NB4 (cell line): ENCODE results near the gene ANKLE1.

Experiments used
- CTCF ChIP-seq: IDR thresholded peaks from one replicate; pipeline ENCODE4 v1.5.1; 2012; ENCODE audit warnings: low read depth, low read length
- MAX ChIP-seq: IDR thresholded peaks from 2 replicates; pipeline ENCODE4 v1.6.1; 2011; ENCODE audit warnings: low read depth, low read length
- MYC ChIP-seq: IDR thresholded peaks from 2 replicates; pipeline ENCODE4 v1.6.1; 2011; ENCODE audit warnings: low read depth, low read length
- POLR2A ChIP-seq: IDR thresholded peaks from 2 replicates; pipeline ENCODE4 v1.6.1; 2011; ENCODE audit warnings: mild to moderate bottlenecking; ENCODE audit not compliant: insufficient read length; ENCODE audit errors: extremely low read depth

GRCh38 chr19:17244618-17245534, 36.8 kb upstream of the ANKLE1 start:
- no peak for TF ChIP-seq CTCF
- TF ChIP-seq POLR2A: no peak
- no peak for TF ChIP-seq MYC
- no peak for TF ChIP-seq MAX
